Subcutaneous adipose tissue (tissue), 4 donors: ENCODE results near the gene VWF. TPM values are rescaled to one million over a fixed set of nuclear protein-coding genes. Genes with fewer than 3 reads are reported as not detected.

Experiments
- CTCF ChIP-seq: fragments of 450-650 bp; IDR thresholded peaks from one replicate; pipeline ENCODE4 v1.5.1; 2016; ENCODE audit warnings: low read depth, mild to moderate bottlenecking, control low read depth, antibody characterized with exemption, moderate library complexity
- total RNA-seq, 4 donors: library from RNA; depleted of rRNA; stranded (reverse); fragments of >200 nt; gene quantifications; one replicate each; pipeline ENCODE4 v1.1.0, GENCODE V29; 2016

VWF gene
- total RNA-seq, 4 donors from 2014 or later, result 132 to 853 (median 240) TPM

GRCh38 chr12:6040815-6041214, 83.7 kb downstream of the VWF start:
- no peak for TF ChIP-seq CTCF

- TF ChIP-seq CTCF, result no peak
These were observed 84.4 kb downstream of the VWF start for GRCh38 chr12:6039894-6040601.

GRCh38 chr12:6038160-6038559, 86.3 kb downstream of the VWF start:
- no peak for TF ChIP-seq CTCF

GRCh38 chr12:6037459-6037858, 87.0 kb downstream of the VWF start:
- TF ChIP-seq CTCF, result no peak

- no peak for TF ChIP-seq CTCF
These were observed 88.0 kb downstream of the VWF start for GRCh38 chr12:6036509-6036908.

- TF ChIP-seq CTCF, result no peak
These were observed 89.9 kb downstream of the VWF start for GRCh38 chr12:6034596-6034995.

- no peak for TF ChIP-seq CTCF
These were observed 90.9 kb downstream of the VWF start for GRCh38 chr12:6033546-6033945.
